SU-DHL-6 (cell line): ENCODE results near the gene ST7.

Experiments
- EZH2phosphoT487 ChIP-seq: fragments of 200-600 bp; sonication (generic), shearing (Covaris generic); conservative IDR thresholded peaks from 2 replicates; pipeline ENCODE4 v1.6.1; 2018; ENCODE audit warnings: mild to moderate bottlenecking, antibody characterized with exemption, low read length, moderate library complexity, mixed read lengths
- TF ChIP-seq, protein P1 (sequence below): fragments of 200-600 bp; sonication (generic); IDR thresholded peaks from one replicate; pipeline ENCODE4 v1.5.1; 2017; ENCODE audit warnings: antibody characterized with exemption, mild to moderate bottlenecking, low read length, moderate library complexity; ENCODE audit not compliant: insufficient read depth, poor library complexity, severe bottlenecking

DNA sequence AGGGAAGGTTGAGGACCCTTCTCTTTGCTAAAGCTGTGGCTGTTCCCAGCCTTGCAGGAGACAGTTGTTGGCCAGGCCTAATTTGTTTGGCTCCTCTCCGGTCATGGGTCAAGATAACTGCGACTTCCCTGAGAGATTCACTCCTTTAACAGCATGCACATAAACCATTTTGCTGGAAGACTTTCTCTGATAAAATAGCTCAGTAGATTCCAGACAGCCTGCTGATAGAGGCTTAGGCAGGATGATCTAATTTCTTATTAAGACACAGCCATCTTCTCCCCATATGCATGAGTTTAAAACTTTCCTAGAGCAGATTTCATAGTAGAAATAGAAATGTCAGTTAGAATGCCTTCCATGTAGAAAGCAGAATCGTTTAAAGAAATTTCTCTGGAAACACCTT, 187.6 kb downstream of the ST7 start:
- TF ChIP-seq, protein P1, sequence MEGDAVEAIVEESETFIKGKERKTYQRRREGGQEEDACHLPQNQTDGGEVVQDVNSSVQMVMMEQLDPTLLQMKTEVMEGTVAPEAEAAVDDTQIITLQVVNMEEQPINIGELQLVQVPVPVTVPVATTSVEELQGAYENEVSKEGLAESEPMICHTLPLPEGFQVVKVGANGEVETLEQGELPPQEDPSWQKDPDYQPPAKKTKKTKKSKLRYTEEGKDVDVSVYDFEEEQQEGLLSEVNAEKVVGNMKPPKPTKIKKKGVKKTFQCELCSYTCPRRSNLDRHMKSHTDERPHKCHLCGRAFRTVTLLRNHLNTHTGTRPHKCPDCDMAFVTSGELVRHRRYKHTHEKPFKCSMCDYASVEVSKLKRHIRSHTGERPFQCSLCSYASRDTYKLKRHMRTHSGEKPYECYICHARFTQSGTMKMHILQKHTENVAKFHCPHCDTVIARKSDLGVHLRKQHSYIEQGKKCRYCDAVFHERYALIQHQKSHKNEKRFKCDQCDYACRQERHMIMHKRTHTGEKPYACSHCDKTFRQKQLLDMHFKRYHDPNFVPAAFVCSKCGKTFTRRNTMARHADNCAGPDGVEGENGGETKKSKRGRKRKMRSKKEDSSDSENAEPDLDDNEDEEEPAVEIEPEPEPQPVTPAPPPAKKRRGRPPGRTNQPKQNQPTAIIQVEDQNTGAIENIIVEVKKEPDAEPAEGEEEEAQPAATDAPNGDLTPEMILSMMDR: no peak
- TF ChIP-seq EZH2phosphoT487: no peak
